HCT116 (cell line): ENCODE data around the gene CCDC195. TPM values are rescaled to one million over a fixed set of nuclear protein-coding genes. Genes with fewer than 3 reads are reported as not detected.

Source experiments
- ATAC-seq: fragments of 200-7000 bp; cut with Tn5 transposase; 2 replicates; pipeline ENCODE4 v1.9.1; 2020; ENCODE audit warnings: mild to moderate bottlenecking, moderate library complexity
- BruUV-seq: library from RNA; stranded (reverse); fragments of 400-500 nt; replicated peaks from 2 replicates; lab custom pipeline; 2021; lab: Mats Ljungman, UMichigan
- CTCF ChIA-PET: fragments of 300-600 bp; sonication (Branson Sonifier 250); formaldehyde crosslinking; loops from one replicate; lab custom pipeline; 2021; ENCODE audit warnings: antibody characterized with exemption; lab: Charles Lee
- POLR2A ChIA-PET: fragments of 300-600, 350-600 bp; sonication (Branson Sonifier 250); formaldehyde crosslinking; loops from one replicate; lab custom pipeline; 2021; ENCODE audit warnings: antibody characterized with exemption; lab: Charles Lee
- RAD21 ChIA-PET, 2 experiments: fragments of 300-600 bp; sonication (Branson Sonifier 250); formaldehyde crosslinking; loops; one replicate each; lab custom pipeline; 2023; ENCODE audit warnings: low total read pairs in 2 of 2; ENCODE audit not compliant: uncharacterized antibody in 2 of 2, unreplicated experiment in 2 of 2, low non-redundant PET in 1 of 2; lab: Charles Lee
- DNase-seq: peaks from one replicate; pipeline ENCODE4 v3.0.0-alpha.2; 2010; ENCODE audit warnings: low read depth, low spot score
- H2AFZ ChIP-seq: fragments of 200-600 bp; shearing (Covaris generic), sonication (generic); 2 replicates; pipeline ENCODE4 v1.6.1; 2017; ENCODE audit warnings: low read depth, mixed run types, mixed read lengths, antibody characterized with exemption, low read length; ENCODE audit not compliant: poor library complexity, severe bottlenecking
- H3K27ac ChIP-seq: 2 replicates; pipeline ENCODE4 v1.5.1; 2012; ENCODE audit warnings: low read depth, low read length
- H3K27me3 ChIP-seq: fragments of 200-600 bp; sonication (generic); 2 replicates; pipeline ENCODE4 v1.6.1; 2016; ENCODE audit warnings: mixed run types, low read length, mixed read lengths; ENCODE audit not compliant: insufficient read depth
- H3K36me3 ChIP-seq, 2 experiments: fragments of 200-500 bp in 1 of 2; fragments of 200-600 bp in 1 of 2; sonication (Bioruptor generic) in 1 of 2; sonication (generic) in 1 of 2; 2 replicates each; pipeline versions ENCODE4 v1.5.1 to v1.6.1; 2014 to 2016; ENCODE audit warnings: low read length in 2 of 2, inconsistent platforms in 1 of 2, mixed read lengths in 1 of 2, mixed run types in 1 of 2; ENCODE audit not compliant: insufficient read depth in 2 of 2, control insufficient read depth in 1 of 2
- H3K4me1 ChIP-seq, 2 experiments: fragments of 200-600 bp in 1 of 2; sonication (generic) in 1 of 2; 2 replicates each; pipeline versions ENCODE4 v1.5.1 to v1.6.1; 2012 to 2017; ENCODE audit warnings: low read length in 2 of 2, inconsistent platforms in 1 of 2, mild to moderate bottlenecking in 1 of 2, mixed read lengths in 1 of 2, mixed run types in 1 of 2, moderate library complexity in 1 of 2; ENCODE audit not compliant: insufficient read depth in 2 of 2, control insufficient read depth in 1 of 2
- H3K4me2 ChIP-seq: fragments of 200-600 bp; sonication (generic); 2 replicates; pipeline ENCODE4 v1.6.1; 2017; ENCODE audit warnings: mixed run types, low read length, mixed read lengths
- H3K4me3 ChIP-seq, 2 experiments: fragments of 200-600 bp in 1 of 2; sonication (generic) in 1 of 2; replicated peaks in 1 of 2; 2 replicates each; pipeline ENCODE4 v1.5.1; 2011 to 2016; ENCODE audit warnings: low read length in 2 of 2, control low read depth in 1 of 2, low read depth in 1 of 2, mild to moderate bottlenecking in 1 of 2, mixed read lengths in 1 of 2, mixed run types in 1 of 2
- H3K79me2 ChIP-seq: fragments of 200-600 bp; sonication (generic); 2 replicates; pipeline ENCODE4 v1.6.1; 2017; ENCODE audit warnings: mild to moderate bottlenecking, mixed run types, low read length, moderate library complexity, mixed read lengths; ENCODE audit not compliant: insufficient read depth
- H3K9ac ChIP-seq: fragments of 200-600 bp; sonication (generic); 2 replicates; pipeline ENCODE4 v1.6.1; 2016; ENCODE audit warnings: low read length, mixed read lengths
- H3K9me2 ChIP-seq: fragments of 200-600 bp; sonication (generic), shearing (Covaris generic); 2 replicates; pipeline ENCODE4 v1.6.1; 2017; ENCODE audit warnings: mixed run types, mild to moderate bottlenecking, moderate library complexity; ENCODE audit not compliant: insufficient read depth
- H3K9me3 ChIP-seq, 2 experiments: fragments of 200-500 bp in 1 of 2; fragments of 200-600 bp in 1 of 2; sonication (Bioruptor generic) in 1 of 2; sonication (generic) in 1 of 2; 2 replicates each; pipeline ENCODE4 v1.6.1; 2014 to 2017; ENCODE audit warnings: low read length in 2 of 2, mixed read lengths in 2 of 2, inconsistent platforms in 1 of 2, low read depth in 1 of 2, mild to moderate bottlenecking in 1 of 2, mixed run types in 1 of 2, moderate library complexity in 1 of 2; ENCODE audit not compliant: control insufficient read depth in 1 of 2, insufficient read depth in 1 of 2
- H4K20me1 ChIP-seq: fragments of 200-600 bp; sonication (generic), shearing (Covaris generic); 2 replicates; pipeline ENCODE4 v1.6.1; 2017; ENCODE audit warnings: mixed run types, mild to moderate bottlenecking, moderate library complexity; ENCODE audit not compliant: insufficient read depth
- ATF3 ChIP-seq: IDR thresholded peaks from 2 replicates; pipeline ENCODE4 v1.6.1; 2012
- EGR1 ChIP-seq: IDR thresholded peaks from 2 replicates; pipeline ENCODE4 v1.6.1; 2012; ENCODE audit warnings: low read depth
- ELF1 ChIP-seq: IDR thresholded peaks from 2 replicates; pipeline ENCODE4 v1.6.1; 2012; ENCODE audit warnings: low read depth, borderline replicate concordance
- EZH2 ChIP-seq: fragments of 200-600 bp; sonication (generic); IDR thresholded peaks from 2 replicates; pipeline ENCODE4 v1.6.1; 2017; ENCODE audit warnings: antibody characterized with exemption, mixed run types
- FOSL1 ChIP-seq: IDR thresholded peaks from 2 replicates; pipeline ENCODE4 v1.6.1; 2012; ENCODE audit warnings: low read depth
- MAX ChIP-seq: IDR thresholded peaks from 2 replicates; pipeline ENCODE4 v1.6.1; 2012
- POLR2AphosphoS5 ChIP-seq: IDR thresholded peaks from 2 replicates; pipeline ENCODE4 v1.6.1; 2011; ENCODE audit warnings: mild to moderate bottlenecking, low read depth, low read length, moderate library complexity
- RAD21 ChIP-seq: IDR thresholded peaks from 2 replicates; pipeline ENCODE4 v1.6.1; 2012; ENCODE audit warnings: low read depth, mild to moderate bottlenecking
- SIN3A ChIP-seq: IDR thresholded peaks from 2 replicates; pipeline ENCODE4 v1.6.1; 2012; ENCODE audit warnings: low read depth
- YY1 ChIP-seq: IDR thresholded peaks from 2 replicates; pipeline ENCODE4 v1.6.1; 2011; ENCODE audit warnings: low read length, low read depth, moderate library complexity, mild to moderate bottlenecking; ENCODE audit not compliant: insufficient replicate concordance; ENCODE audit errors: extremely low read depth
- ZFX ChIP-seq: fragments of 450-650 bp; IDR thresholded peaks from 2 replicates; pipeline ENCODE4 v1.6.1; 2017
- ZNF274 ChIP-seq: fragments of 200-500 bp; sonication (Bioruptor generic); IDR thresholded peaks from 2 replicates; pipeline ENCODE4 v1.6.1; 2014; ENCODE audit warnings: mild to moderate bottlenecking, low read depth, low read length, inconsistent platforms
- intact Hi-C: fragments of 100-400 bp; cut with micrococcal nuclease; formaldehyde crosslinking; loops from 2 replicates; pipeline ENCODE4 v1.10.0; 2022
- total RNA-seq: library from RNA; stranded (reverse); gene quantifications from one replicate; pipeline ENCODE4 v1.2.1, GENCODE V29; 2021; ENCODE audit not compliant: unreplicated experiment
- TF ChIP-seq, protein P1 (sequence below), 3 experiments: fragments of 200-600 bp in 1 of 3; sonication (generic) in 1 of 3; IDR thresholded peaks in 2 of 3; conservative IDR thresholded peaks in 1 of 3; 2 replicates each; pipeline ENCODE4 v1.5.1; 2012 to 2017; ENCODE audit warnings: low read depth in 2 of 3, low read length in 2 of 3, antibody characterized with exemption in 1 of 3, borderline replicate concordance in 1 of 3, control low read depth in 1 of 3, mild to moderate bottlenecking in 1 of 3, mixed read lengths in 1 of 3, mixed run types in 1 of 3, moderate library complexity in 1 of 3; ENCODE audit not compliant: insufficient read depth in 1 of 3
- TF ChIP-seq, protein P2 (sequence below): IDR thresholded peaks from 2 replicates; pipeline ENCODE4 v1.6.1; 2011; ENCODE audit warnings: mild to moderate bottlenecking, low read length, moderate library complexity; ENCODE audit not compliant: insufficient replicate concordance; ENCODE audit errors: extremely low read depth

CCDC195 gene
- total RNA-seq, 1 experiment from 2014 or later = not detected

- no peak overlapping the region for H3K4me2 ChIP-seq
- H3K79me2 ChIP-seq = no peaks in the 10 kb centered on the region
- no peak for ATAC-seq
- no peak overlapping the region for H3K27ac ChIP-seq
- H3K27me3 ChIP-seq = no peaks in the 10 kb centered on the region
- H3K4me1 ChIP-seq = no peaks in the 10 kb centered on the region
- ChIA-PET CTCF (no interaction called here), RAD21 (no interaction called here), POLR2A (no interaction called here)
- DNase-seq = no peak
- no peak overlapping the region for H3K4me3 ChIP-seq
- H2AFZ ChIP-seq = no peak overlapping the region
- no peaks in the 10 kb centered on the region for H3K9me2 ChIP-seq
- BruUV-seq = no TSS peak
- intact Hi-C loops = no loop called here
- no peaks in the 10 kb centered on the region for H3K36me3 ChIP-seq
- H4K20me1 ChIP-seq = no peaks in the 10 kb centered on the region
- no peak overlapping the region for H3K9ac ChIP-seq
- TF ChIP-seq ZNF274 = no peak
- TF ChIP-seq, protein P1, sequence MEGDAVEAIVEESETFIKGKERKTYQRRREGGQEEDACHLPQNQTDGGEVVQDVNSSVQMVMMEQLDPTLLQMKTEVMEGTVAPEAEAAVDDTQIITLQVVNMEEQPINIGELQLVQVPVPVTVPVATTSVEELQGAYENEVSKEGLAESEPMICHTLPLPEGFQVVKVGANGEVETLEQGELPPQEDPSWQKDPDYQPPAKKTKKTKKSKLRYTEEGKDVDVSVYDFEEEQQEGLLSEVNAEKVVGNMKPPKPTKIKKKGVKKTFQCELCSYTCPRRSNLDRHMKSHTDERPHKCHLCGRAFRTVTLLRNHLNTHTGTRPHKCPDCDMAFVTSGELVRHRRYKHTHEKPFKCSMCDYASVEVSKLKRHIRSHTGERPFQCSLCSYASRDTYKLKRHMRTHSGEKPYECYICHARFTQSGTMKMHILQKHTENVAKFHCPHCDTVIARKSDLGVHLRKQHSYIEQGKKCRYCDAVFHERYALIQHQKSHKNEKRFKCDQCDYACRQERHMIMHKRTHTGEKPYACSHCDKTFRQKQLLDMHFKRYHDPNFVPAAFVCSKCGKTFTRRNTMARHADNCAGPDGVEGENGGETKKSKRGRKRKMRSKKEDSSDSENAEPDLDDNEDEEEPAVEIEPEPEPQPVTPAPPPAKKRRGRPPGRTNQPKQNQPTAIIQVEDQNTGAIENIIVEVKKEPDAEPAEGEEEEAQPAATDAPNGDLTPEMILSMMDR (IDR thresholded peaks at IDR 0.05 in 2 of 3, conservative IDR thresholded peaks at IDR 0.05 in 1 of 3; ENCODE audit: borderline replicate concordance in 1 of 3, insufficient read depth in 1 of 3, low read depth in 2 of 3, low read length in 2 of 3) = no peak
- H3K9me3 ChIP-seq = no peaks in the 10 kb centered on the region
Observed at GRCh38 chr2:224723586-224724217, 7.5 kb upstream of the CCDC195 start.

GRCh38 chr2:224722770-224723169 is 6.6 kb upstream of the CCDC195 start:
- ATAC-seq = no peak
- Histone ChIP-seq H3K4me1 (no peaks in the 10 kb centered on the region), H3K27ac (no peak overlapping the region), H3K27me3 (no peaks in the 10 kb centered on the region), H3K4me2 (no peak overlapping the region), H4K20me1 (no peaks in the 10 kb centered on the region), H3K9ac (no peak overlapping the region), H3K9me3 (no peaks in the 10 kb centered on the region), H3K79me2 (no peaks in the 10 kb centered on the region), H2AFZ (no peak overlapping the region), H3K36me3 (no peaks in the 10 kb centered on the region), H3K9me2 (no peaks in the 10 kb centered on the region), H3K4me3 (no peak overlapping the region)
- POLR2A ChIA-PET = no interaction called here
- RAD21 ChIA-PET = no interaction called here
- DNase-seq = no peak
- BruUV-seq = no TSS peak
- CTCF ChIA-PET = no interaction called here
- intact Hi-C loops = no loop called here
- TF ChIP-seq FOSL1 = no peak
- TF ChIP-seq RAD21 = no peak
- no peak for TF ChIP-seq EGR1
- no peak for TF ChIP-seq SIN3A
- TF ChIP-seq MAX = no peak
- TF ChIP-seq POLR2AphosphoS5 = no peak
- no peak for TF ChIP-seq ZFX
- no peak for TF ChIP-seq ATF3
- TF ChIP-seq, protein P2, sequence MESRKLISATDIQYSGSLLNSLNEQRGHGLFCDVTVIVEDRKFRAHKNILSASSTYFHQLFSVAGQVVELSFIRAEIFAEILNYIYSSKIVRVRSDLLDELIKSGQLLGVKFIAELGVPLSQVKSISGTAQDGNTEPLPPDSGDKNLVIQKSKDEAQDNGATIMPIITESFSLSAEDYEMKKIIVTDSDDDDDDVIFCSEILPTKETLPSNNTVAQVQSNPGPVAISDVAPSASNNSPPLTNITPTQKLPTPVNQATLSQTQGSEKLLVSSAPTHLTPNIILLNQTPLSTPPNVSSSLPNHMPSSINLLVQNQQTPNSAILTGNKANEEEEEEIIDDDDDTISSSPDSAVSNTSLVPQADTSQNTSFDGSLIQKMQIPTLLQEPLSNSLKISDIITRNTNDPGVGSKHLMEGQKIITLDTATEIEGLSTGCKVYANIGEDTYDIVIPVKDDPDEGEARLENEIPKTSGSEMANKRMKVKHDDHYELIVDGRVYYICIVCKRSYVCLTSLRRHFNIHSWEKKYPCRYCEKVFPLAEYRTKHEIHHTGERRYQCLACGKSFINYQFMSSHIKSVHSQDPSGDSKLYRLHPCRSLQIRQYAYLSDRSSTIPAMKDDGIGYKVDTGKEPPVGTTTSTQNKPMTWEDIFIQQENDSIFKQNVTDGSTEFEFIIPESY = no peak
- TF ChIP-seq ZNF274 = no peak
- TF ChIP-seq EZH2 = no peak
- no peak for TF ChIP-seq YY1
- TF ChIP-seq ELF1 = no peak
